Hepatocyte (in vitro differentiated cells): ENCODE measurements around the gene MYRF. TPM values are rescaled to one million over a fixed set of nuclear protein-coding genes. Genes with fewer than 3 reads are reported as not detected.

Experiments
- DNase-seq: peaks from one replicate; pipeline ENCODE4 v3.0.0-alpha.2; 2016; ENCODE audit warnings: low spot score
- H2AFZ ChIP-seq: fragments of 200-600 bp; sonication (generic); 2 replicates; pipeline ENCODE4 v1.6.0; 2016; ENCODE audit warnings: antibody characterized with exemption, mild to moderate bottlenecking
- H3K27ac ChIP-seq: fragments of 200-600 bp; sonication (generic); 2 replicates; pipeline ENCODE4 v1.5.1; 2016; ENCODE audit warnings: mild to moderate bottlenecking
- H3K27me3 ChIP-seq: fragments of 200-600 bp; sonication (generic); 2 replicates; pipeline ENCODE4 v1.6.1; 2016
- H3K36me3 ChIP-seq: fragments of 200-600 bp; sonication (generic); replicated peaks from 2 replicates; pipeline ENCODE4 v1.5.1; 2016; ENCODE audit warnings: low read depth; ENCODE audit not compliant: insufficient read depth
- H3K4me1 ChIP-seq: fragments of 200-600 bp; sonication (generic); 2 replicates; pipeline ENCODE4 v1.5.1; 2016; ENCODE audit warnings: mild to moderate bottlenecking, moderate library complexity; ENCODE audit not compliant: insufficient read depth
- H3K4me2 ChIP-seq: fragments of 200-600 bp; sonication (generic); 2 replicates; pipeline ENCODE4 v1.6.0; 2016
- H3K4me3 ChIP-seq: fragments of 200-600 bp; sonication (generic); 2 replicates; pipeline ENCODE4 v1.5.1; 2016; ENCODE audit warnings: mild to moderate bottlenecking
- H3K79me2 ChIP-seq: fragments of 200-600 bp; sonication (generic); 2 replicates; pipeline ENCODE4 v1.6.0; 2017; ENCODE audit warnings: mild to moderate bottlenecking
- H3K9me2 ChIP-seq: fragments of 200-600 bp; sonication (generic); replicated peaks from 2 replicates; pipeline ENCODE4 v1.6.0; 2017; ENCODE audit warnings: mild to moderate bottlenecking; ENCODE audit not compliant: insufficient read depth
- H3K9me3 ChIP-seq: fragments of 200-600 bp; sonication (generic); 2 replicates; pipeline ENCODE4 v1.5.1; 2016; ENCODE audit warnings: low read depth, mild to moderate bottlenecking
- H4K20me1 ChIP-seq: fragments of 200-600 bp; sonication (generic); 2 replicates; pipeline ENCODE4 v1.6.0; 2016; ENCODE audit warnings: mild to moderate bottlenecking; ENCODE audit not compliant: insufficient read depth, poor library complexity, severe bottlenecking
- CTCF ChIP-seq: fragments of 200-600 bp; sonication (generic); IDR thresholded peaks from 2 replicates; pipeline ENCODE4 v1.5.1; 2016; ENCODE audit warnings: antibody characterized with exemption, mild to moderate bottlenecking; ENCODE audit not compliant: poor library complexity
- EZH2 ChIP-seq: fragments of 200-600 bp; sonication (generic); IDR thresholded peaks from 2 replicates; pipeline ENCODE4 v1.6.1; 2016; ENCODE audit warnings: antibody characterized with exemption, mild to moderate bottlenecking, borderline replicate concordance
- EZH2phosphoT487 ChIP-seq: fragments of 200-600 bp; sonication (generic); IDR thresholded peaks from one replicate; pipeline ENCODE4 v1.6.1; 2018; ENCODE audit warnings: antibody characterized with exemption, mild to moderate bottlenecking, low read depth, moderate library complexity; ENCODE audit not compliant: unreplicated experiment, severe bottlenecking
- WGBS: methylation state at CpG from one replicate; pipeline ENCODE4 v1.1.6; 2016; ENCODE audit warnings: low lambda C conversion rate; ENCODE audit errors: missing lambda C conversion rate; 5-methylcytosine and 5-hydroxymethylcytosine counted together
- polyA plus RNA-seq: library from polyadenylated mRNA; unstranded; fragments of >200 nt; fragmentation: Nextera tagmentation; extraction: Ambion mirVana; gene quantifications from 2 replicates; pipeline ENCODE4 v1.2.1, GENCODE V29; 2016
- total RNA-seq: library from RNA; depleted of rRNA; stranded (reverse); fragments of >200 nt; gene quantifications from 2 replicates; pipeline ENCODE4 v1.2.3, GENCODE V29; 2014

MYRF gene
- total and polyA plus RNA-seq, 2 experiments from 2014 or later: 57.3 to 96.7 TPM

DNA sequence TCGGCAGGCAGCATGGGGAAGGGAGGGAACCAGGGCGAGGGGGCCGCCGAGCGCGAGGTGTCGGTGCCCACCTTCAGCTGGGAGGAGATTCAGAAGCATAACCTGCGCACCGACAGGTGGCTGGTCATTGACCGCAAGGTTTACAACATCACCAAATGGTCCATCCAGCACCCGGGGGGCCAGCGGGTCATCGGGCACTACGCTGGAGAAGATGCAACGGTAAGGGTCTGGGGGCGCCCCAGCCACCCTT lies 75.9 kb downstream of the MYRF start:
- WGBS: 0% methylated on average over 9 of the region's 16 CpGs
- peak overlapping the region; percentile 60 for H2AFZ ChIP-seq
- no peaks in the 10 kb centered on the region for H3K27me3 ChIP-seq

GRCh38 chr11:61828629-61829407 lies 76.4 kb downstream of the MYRF start:
- H3K36me3 ChIP-seq: no peaks in the 10 kb centered on the region
- 1% methylated on average over 55 of the region's 55 CpGs for WGBS
- H3K27ac ChIP-seq: peak overlapping the region; percentile 98
- no peaks in the 10 kb centered on the region for H3K27me3 ChIP-seq
- peak overlapping the region; percentile 95 for H3K4me3 ChIP-seq
- TF ChIP-seq EZH2: no peak
- TF ChIP-seq EZH2phosphoT487: no peak
- TF ChIP-seq CTCF: peak; percentile 49
- peaks cover 55% of the 10 kb centered on the region for H3K79me2 ChIP-seq
- peak overlapping the region; percentile 60 for H2AFZ ChIP-seq
- no peaks in the 10 kb centered on the region for H3K9me3 ChIP-seq
- peak overlapping the region; percentile 93 for H3K4me2 ChIP-seq
- peaks cover 34% of the 10 kb centered on the region for H4K20me1 ChIP-seq
- H3K4me1 ChIP-seq: peaks cover 26% of the 10 kb centered on the region
- DNase-seq: peak; percentile 74
- no peaks in the 10 kb centered on the region for H3K9me2 ChIP-seq

More for the DNA sequence above, 75.9 kb downstream of the MYRF start:
- H3K79me2 ChIP-seq: peaks cover 50% of the 10 kb centered on the region
- peaks cover 29% of the 10 kb centered on the region for H4K20me1 ChIP-seq
- peak overlapping the region; percentile 93 for H3K4me2 ChIP-seq
- no peaks in the 10 kb centered on the region for H3K36me3 ChIP-seq
- peaks cover 26% of the 10 kb centered on the region for H3K4me1 ChIP-seq
- no peak for DNase-seq
- peak overlapping the region; percentile 95 for H3K4me3 ChIP-seq
- no peaks in the 10 kb centered on the region for H3K9me2 ChIP-seq
- TF ChIP-seq EZH2: no peak
- no peak for TF ChIP-seq EZH2phosphoT487
- no peak for TF ChIP-seq CTCF
- H3K9me3 ChIP-seq: no peaks in the 10 kb centered on the region
- H3K27ac ChIP-seq: peak overlapping the region; percentile 98

GRCh38 chr11:61829806-61830205 lies 77.4 kb downstream of the MYRF start:
- Histone ChIP-seq H4K20me1 (peaks cover 42% of the 10 kb centered on the region), H3K36me3 (no peaks in the 10 kb centered on the region), H3K9me3 (no peaks in the 10 kb centered on the region), H3K9me2 (no peaks in the 10 kb centered on the region), H3K27ac (peak overlapping the region; percentile 98), H3K79me2 (peaks cover 64% of the 10 kb centered on the region), H3K4me3 (peak overlapping the region; percentile 95), H3K27me3 (no peaks in the 10 kb centered on the region), H3K4me1 (peaks cover 34% of the 10 kb centered on the region), H2AFZ (no peak overlapping the region), H3K4me2 (peak overlapping the region; percentile 93)
- WGBS: 67% methylated on average over 4 of the region's 4 CpGs
- DNase-seq: no peak
- TF ChIP-seq EZH2 (no peak), EZH2phosphoT487 (no peak), CTCF (no peak)
